Panc1 (cell line): ENCODE data around the gene FCHSD1. TPM values are rescaled to one million over a fixed set of nuclear protein-coding genes. Genes with fewer than 3 reads are reported as not detected.

ENCODE experiments used
- ATAC-seq: fragments of 200-7000 bp; cut with Tn5 transposase; 2 replicates; pipeline ENCODE4 v1.9.1; 2020; ENCODE audit warnings: mild to moderate bottlenecking, moderate library complexity
- BruUV-seq: library from RNA; stranded (reverse); fragments of 400-500 nt; replicated peaks from 2 replicates; lab custom pipeline; 2021; lab: Mats Ljungman, UMichigan
- CTCF ChIA-PET: fragments of 300-600 bp; sonication (Branson Sonifier 250); formaldehyde crosslinking; loops from one replicate; lab custom pipeline; 2022; ENCODE audit warnings: antibody characterized with exemption; lab: Charles Lee
- POLR2A ChIA-PET: fragments of 300-600 bp; sonication (Branson Sonifier 250); formaldehyde crosslinking; loops from one replicate; lab custom pipeline; 2022; ENCODE audit warnings: antibody characterized with exemption; lab: Charles Lee
- DNase-seq: peaks from one replicate; pipeline ENCODE4 v3.0.0-alpha.2; 2010; ENCODE audit warnings: low read depth, low spot score
- H3K27ac ChIP-seq: 2 replicates; pipeline ENCODE4 v1.5.1; 2011; ENCODE audit warnings: mild to moderate bottlenecking, low read length, inconsistent platforms
- H3K27me3 ChIP-seq: fragments of 200-500 bp; sonication (Bioruptor generic); 2 replicates; pipeline ENCODE4 v1.6.0; 2014; ENCODE audit warnings: low read length, inconsistent platforms; ENCODE audit not compliant: control insufficient read depth, insufficient read depth
- H3K36me3 ChIP-seq: fragments of 200-500 bp; sonication (Bioruptor generic); 2 replicates; pipeline ENCODE4 v1.5.1; 2014; ENCODE audit warnings: inconsistent platforms, mild to moderate bottlenecking, low read length, moderate library complexity; ENCODE audit not compliant: control insufficient read depth, insufficient read depth
- H3K4me1 ChIP-seq: 2 replicates; pipeline ENCODE4 v1.5.1; 2011; ENCODE audit warnings: inconsistent platforms, mild to moderate bottlenecking, low read length, moderate library complexity; ENCODE audit not compliant: control insufficient read depth, insufficient read depth
- H3K4me3 ChIP-seq, 2 experiments: 2 replicates each; pipeline ENCODE4 v1.5.1; 2011 to 2012; ENCODE audit warnings: low read depth in 2 of 2, low read length in 2 of 2, mild to moderate bottlenecking in 2 of 2, inconsistent platforms in 1 of 2, moderate library complexity in 1 of 2
- H3K9me3 ChIP-seq: fragments of 200-500 bp; sonication (Bioruptor generic); 2 replicates; pipeline ENCODE4 v1.5.1; 2014; ENCODE audit warnings: low read depth, mild to moderate bottlenecking, inconsistent platforms, low read length, moderate library complexity; ENCODE audit not compliant: control insufficient read depth, insufficient read depth
- CTCF ChIP-seq: fragments of 450-650 bp; IDR thresholded peaks from 2 replicates; pipeline ENCODE4 v1.5.1; 2017; ENCODE audit warnings: mild to moderate bottlenecking
- POLR2AphosphoS5 ChIP-seq: IDR thresholded peaks from 2 replicates; pipeline ENCODE4 v1.6.1; 2012; ENCODE audit warnings: mild to moderate bottlenecking, low read depth, low read length, moderate library complexity
- SIN3A ChIP-seq: IDR thresholded peaks from 2 replicates; pipeline ENCODE4 v1.6.1; 2012; ENCODE audit warnings: low read depth, mild to moderate bottlenecking, low read length, moderate library complexity, borderline replicate concordance; ENCODE audit not compliant: insufficient read depth
- TCF7L2 ChIP-seq: IDR thresholded peaks from 2 replicates; pipeline ENCODE4 v1.6.1; 2011; ENCODE audit warnings: mild to moderate bottlenecking, low read depth, low read length, inconsistent platforms
- in situ Hi-C: cut with HindIII; loops from 2 replicates; pipeline ENCODE4 v1.10.0; 2016; ENCODE audit warnings: low sequenced_read_pairs, low pct_unique_long_range_greater_than_20kb
- intact Hi-C: fragments of 100-400 bp; cut with micrococcal nuclease; formaldehyde crosslinking; loops from one replicate; pipeline ENCODE4 v1.10.0; 2022; ENCODE audit not compliant: unreplicated experiment
- total RNA-seq: library from RNA; stranded (reverse); gene quantifications from one replicate; pipeline ENCODE4 v1.2.1, GENCODE V29; 2021; ENCODE audit not compliant: unreplicated experiment
- TF ChIP-seq, protein P1 (sequence below), 2 experiments: IDR thresholded peaks; 2 replicates each; pipeline ENCODE4 v1.6.1; 2011 to 2012; ENCODE audit warnings: low read depth in 2 of 2, control low read depth in 1 of 2, low read length in 1 of 2, mild to moderate bottlenecking in 1 of 2, moderate library complexity in 1 of 2; ENCODE audit not compliant: insufficient read depth in 1 of 2

The FCHSD1 gene
- total RNA-seq, 1 experiment from 2014 or later = 32.8 TPM

DNA sequence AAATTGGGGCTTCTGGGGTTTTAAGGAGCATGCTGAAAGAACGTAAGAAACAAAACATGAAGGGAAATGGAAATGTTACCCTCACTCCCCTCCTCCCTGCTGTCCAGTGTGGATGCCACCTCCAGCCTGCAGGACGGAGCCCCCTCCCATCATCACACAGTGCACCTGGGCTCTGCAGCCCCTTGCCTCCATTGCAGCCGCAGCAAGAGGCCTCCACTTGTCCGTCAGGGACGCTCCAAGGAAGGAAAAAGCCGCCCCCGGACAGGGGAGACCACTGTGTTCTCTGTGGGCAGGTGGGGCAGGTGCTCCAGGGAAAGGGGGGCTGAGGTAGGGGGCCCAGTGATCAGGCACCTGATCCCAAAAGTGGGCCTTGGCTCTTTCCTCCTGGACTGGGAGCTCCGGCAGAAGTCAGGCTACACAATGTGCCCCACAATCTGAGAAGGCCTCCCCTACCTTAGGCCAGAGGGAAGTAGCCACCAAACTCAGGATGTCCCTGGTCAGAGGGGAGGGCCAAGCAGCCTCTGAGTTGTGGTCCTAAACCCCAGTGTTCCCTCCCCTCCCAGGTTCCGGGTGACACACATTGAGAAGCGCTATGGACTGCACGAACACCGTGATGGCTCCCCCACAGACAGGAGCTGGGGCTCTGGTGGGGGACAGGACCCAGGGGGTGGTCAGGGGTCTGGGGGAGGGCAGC, 11.7 kb downstream of the FCHSD1 start:
- no peak for ATAC-seq
- POLR2A ChIA-PET = interaction anchor here (0.6 kb wide), 1 partner anchor 34 kb away, joined by 3 read pairs; no protein-coding TSS in a partner anchor
- TF ChIP-seq POLR2AphosphoS5 (no peak), TCF7L2 (no peak), CTCF (no peak), SIN3A (no peak)
- TF ChIP-seq, protein P1, sequence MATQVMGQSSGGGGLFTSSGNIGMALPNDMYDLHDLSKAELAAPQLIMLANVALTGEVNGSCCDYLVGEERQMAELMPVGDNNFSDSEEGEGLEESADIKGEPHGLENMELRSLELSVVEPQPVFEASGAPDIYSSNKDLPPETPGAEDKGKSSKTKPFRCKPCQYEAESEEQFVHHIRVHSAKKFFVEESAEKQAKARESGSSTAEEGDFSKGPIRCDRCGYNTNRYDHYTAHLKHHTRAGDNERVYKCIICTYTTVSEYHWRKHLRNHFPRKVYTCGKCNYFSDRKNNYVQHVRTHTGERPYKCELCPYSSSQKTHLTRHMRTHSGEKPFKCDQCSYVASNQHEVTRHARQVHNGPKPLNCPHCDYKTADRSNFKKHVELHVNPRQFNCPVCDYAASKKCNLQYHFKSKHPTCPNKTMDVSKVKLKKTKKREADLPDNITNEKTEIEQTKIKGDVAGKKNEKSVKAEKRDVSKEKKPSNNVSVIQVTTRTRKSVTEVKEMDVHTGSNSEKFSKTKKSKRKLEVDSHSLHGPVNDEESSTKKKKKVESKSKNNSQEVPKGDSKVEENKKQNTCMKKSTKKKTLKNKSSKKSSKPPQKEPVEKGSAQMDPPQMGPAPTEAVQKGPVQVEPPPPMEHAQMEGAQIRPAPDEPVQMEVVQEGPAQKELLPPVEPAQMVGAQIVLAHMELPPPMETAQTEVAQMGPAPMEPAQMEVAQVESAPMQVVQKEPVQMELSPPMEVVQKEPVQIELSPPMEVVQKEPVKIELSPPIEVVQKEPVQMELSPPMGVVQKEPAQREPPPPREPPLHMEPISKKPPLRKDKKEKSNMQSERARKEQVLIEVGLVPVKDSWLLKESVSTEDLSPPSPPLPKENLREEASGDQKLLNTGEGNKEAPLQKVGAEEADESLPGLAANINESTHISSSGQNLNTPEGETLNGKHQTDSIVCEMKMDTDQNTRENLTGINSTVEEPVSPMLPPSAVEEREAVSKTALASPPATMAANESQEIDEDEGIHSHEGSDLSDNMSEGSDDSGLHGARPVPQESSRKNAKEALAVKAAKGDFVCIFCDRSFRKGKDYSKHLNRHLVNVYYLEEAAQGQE (IDR thresholded peaks at IDR 0.05; ENCODE audit: insufficient read depth in 1 of 2, low read depth in 2 of 2, low read length in 1 of 2) = no peak
- in situ Hi-C loops (no loop called here), intact Hi-C loops (no loop called here)
- H3K4me1 ChIP-seq = peaks cover 15% of the 10 kb centered on the region
- no peak overlapping the region for H3K4me3 ChIP-seq
- no peaks in the 10 kb centered on the region for H3K9me3 ChIP-seq
- H3K27me3 ChIP-seq = no peaks in the 10 kb centered on the region
- no peaks in the 10 kb centered on the region; the same call in 1 of the 2 replicates for H3K36me3 ChIP-seq
- CTCF ChIA-PET = interaction anchor here (0.8 kb wide), 1 partner anchor 47 kb away, joined by 6 read pairs; no protein-coding TSS in a partner anchor
- no peak overlapping the region for H3K27ac ChIP-seq
- TSS peak; percentile 60 for BruUV-seq
- DNase-seq = no peak

DNA sequence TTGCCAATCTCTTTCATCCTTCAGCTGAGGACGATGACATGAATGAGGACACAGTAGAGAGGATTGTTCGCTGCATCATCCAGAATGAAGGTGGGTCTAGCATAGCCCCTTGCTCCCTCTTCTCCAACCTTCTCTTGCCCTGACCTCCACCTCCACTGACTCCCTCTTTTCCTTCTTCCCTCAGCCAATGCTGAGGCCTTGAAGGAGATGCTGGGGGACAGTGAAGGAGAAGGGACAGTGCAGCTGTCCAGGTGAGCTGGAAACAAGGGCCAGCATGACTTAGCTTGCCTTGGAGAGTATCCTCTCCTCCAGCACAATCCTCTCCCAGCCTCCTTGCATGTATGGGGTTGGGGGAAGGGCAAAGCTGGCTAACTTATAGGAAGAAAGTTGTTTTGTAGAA, 12.4 kb downstream of the FCHSD1 start:
- intact Hi-C loops = no loop called here
- Histone ChIP-seq H3K27ac (no peak overlapping the region), H3K27me3 (no peaks in the 10 kb centered on the region), H3K9me3 (no peaks in the 10 kb centered on the region), H3K36me3 (no peaks in the 10 kb centered on the region; the same call in none of the 2 replicates), H3K4me3 (no peak overlapping the region), H3K4me1 (peaks cover 15% of the 10 kb centered on the region)
- POLR2A ChIA-PET = no interaction called here
- no TSS peak for BruUV-seq
- no peak for DNase-seq
- CTCF ChIA-PET = interaction anchor here (0.8 kb wide), 1 partner anchor 47 kb away, joined by 6 read pairs; no protein-coding TSS in a partner anchor
- in situ Hi-C loops = no loop called here
- TF ChIP-seq SIN3A (no peak), CTCF (no peak), POLR2AphosphoS5 (no peak), TCF7L2 (no peak)
- TF ChIP-seq, protein P1 (IDR thresholded peaks at IDR 0.05; ENCODE audit: insufficient read depth in 1 of 2, low read depth in 2 of 2, low read length in 1 of 2) = no peak
- ATAC-seq = no peak
